HG03439 (cell line): Measurements from ENCODE around the gene UGT8.
"Not testable (repeated sequence)": the region's sequence is repeated elsewhere in the genome, so short reads cannot be mapped to it uniquely, and the experiment has no call there.

Experiments
- ATAC-seq: cut with Tn5 transposase; IDR thresholded peaks from one replicate; pipeline ENCODE4 v1.9.1; 2021; ENCODE audit warnings: mild to moderate bottlenecking, moderate library complexity; ENCODE audit not compliant: unreplicated experiment

The UGT8 gene, protein sequence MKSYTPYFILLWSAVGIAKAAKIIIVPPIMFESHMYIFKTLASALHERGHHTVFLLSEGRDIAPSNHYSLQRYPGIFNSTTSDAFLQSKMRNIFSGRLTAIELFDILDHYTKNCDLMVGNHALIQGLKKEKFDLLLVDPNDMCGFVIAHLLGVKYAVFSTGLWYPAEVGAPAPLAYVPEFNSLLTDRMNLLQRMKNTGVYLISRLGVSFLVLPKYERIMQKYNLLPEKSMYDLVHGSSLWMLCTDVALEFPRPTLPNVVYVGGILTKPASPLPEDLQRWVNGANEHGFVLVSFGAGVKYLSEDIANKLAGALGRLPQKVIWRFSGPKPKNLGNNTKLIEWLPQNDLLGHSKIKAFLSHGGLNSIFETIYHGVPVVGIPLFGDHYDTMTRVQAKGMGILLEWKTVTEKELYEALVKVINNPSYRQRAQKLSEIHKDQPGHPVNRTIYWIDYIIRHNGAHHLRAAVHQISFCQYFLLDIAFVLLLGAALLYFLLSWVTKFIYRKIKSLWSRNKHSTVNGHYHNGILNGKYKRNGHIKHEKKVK

DNA sequence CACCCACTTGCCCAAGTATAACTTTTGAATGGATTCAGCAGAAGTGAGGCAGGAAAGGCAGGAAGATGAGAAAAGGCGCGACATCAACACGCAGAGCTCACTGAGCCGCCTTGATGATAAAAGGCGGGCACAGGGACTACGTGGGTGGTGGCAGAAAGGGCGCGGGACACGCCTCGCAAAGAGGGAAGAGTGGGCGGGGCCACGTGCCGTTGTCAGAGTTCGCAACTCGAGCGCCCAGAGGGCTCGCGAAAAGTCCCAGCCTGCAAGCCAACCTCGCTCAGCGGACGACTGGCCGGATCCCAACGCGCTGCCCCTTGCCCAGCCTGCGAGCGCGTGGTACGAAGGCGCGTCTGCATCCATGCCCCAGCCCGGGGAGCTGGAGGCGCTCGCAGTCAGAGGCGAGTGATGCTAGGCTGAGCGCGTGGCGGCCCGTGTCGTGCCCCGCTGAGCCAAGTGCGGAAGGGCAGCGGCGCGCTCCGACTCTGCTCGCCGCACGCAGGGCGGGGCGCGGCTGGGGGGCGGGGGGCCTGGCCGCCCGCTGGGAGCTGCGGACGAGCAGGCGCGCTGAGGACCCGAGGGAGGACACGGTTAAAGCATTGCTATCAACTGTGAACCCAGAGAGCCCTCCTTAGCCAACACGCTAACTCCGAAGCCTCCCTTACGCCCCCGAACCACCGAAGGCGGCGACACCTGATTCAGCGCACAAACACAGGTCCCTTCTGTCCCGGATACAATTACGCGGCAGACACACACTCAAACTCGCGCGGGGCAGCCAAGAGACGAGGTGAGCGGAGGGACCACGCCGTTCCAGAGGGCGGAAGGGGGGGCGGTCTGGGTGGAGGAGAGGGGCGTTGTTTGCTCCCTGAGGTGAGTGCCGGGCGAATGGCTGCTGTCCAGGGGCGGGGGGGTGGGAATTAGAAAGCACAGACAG lies at the start of gene UGT8:
Gene UGT8 (plus strand): TSS at position 617 of the 931 bp plus-strand sequence. CDS start 24,074 bp downstream, outside the sequence.
- ATAC-seq = peak; percentile 40

DNA sequence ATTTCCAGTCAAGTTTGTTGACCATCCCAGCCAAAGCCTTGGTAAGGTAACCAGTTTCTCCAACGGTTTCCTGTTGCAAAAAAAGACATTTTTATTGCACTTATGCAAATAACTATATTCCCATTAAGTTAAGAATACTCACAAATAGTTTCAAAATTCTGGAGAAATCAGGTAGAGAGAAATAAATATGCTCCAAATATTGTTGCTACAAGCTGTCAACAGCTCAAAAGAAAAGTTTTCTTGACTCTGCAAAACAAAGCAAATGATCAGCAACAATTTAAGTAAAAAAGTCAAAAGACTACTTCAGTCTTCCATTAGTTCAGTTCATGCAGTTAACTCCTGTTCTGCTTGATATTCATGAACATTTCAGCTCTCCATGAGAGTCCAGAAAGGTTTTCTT lies 49.0 kb upstream of the UGT8 start:
- no peak for ATAC-seq

- no peak for ATAC-seq
Measured at GRCh38 chr4:114558446-114559020, 40.1 kb upstream of the UGT8 start.

DNA sequence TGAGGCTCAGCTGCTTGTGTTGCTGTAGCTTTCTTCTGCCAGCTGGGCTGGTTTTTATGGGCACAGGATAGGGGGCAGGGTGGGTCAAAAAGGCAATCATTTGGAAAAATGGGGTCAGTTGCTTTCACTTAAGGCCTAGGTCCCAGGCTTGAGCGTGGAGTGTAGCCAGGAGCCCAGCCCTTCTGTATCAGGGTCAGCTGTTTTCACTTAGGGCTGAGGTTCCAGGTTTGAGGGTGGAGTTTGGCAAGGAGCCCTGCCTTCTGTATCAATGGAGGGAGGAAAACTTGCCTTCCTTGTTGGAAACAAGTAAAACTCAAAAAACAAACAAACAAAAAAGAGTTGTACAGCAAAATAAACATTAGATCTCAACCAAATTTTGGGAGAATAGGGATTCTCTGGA lies 37.0 kb upstream of the UGT8 start:
- no peak for ATAC-seq

GRCh38 chr4:114562176-114562904 lies 36.3 kb upstream of the UGT8 start:
- ATAC-seq = no peak

DNA sequence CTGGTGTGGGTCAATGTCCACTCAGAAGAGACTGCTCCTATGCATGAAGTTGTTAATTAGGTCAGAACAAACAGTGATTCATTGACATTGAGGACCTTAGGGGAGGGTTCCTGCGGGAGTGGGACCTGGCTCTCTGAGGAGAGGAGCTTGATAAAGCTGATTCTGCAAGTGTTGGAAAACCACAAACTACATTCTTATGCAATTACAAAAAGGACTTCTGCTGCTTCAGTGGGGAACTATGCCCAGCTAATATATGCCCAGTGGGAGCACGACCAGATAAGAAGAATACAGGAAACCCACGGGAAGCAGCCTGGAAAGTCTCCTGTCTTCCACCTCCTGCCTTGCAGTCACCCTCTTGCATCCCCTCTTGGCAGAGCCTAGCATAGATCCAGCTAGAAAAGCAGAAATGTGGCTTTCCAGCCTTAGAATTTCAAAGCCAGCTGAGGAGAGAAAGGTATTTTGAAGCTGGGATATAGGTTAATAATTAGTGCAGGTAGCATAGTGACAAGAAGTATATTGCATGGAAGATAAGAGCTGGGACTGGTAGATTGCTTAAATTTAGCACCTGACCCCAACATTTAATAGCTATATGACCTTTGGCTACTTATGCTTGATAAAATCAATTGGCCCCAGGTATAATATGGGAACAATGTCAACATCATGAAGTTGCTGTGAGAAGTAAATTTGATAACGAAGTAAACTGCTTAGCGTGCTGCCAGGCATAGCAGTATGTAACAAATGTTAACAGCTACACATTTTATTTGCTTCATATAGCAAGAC lies 34.9 kb upstream of the UGT8 start:
- no peak for ATAC-seq

GRCh38 chr4:114577386-114577785 lies 21.2 kb upstream of the UGT8 start:
- ATAC-seq = no peak

GRCh38 chr4:114582621-114583020 lies 16.0 kb upstream of the UGT8 start:
- no peak for ATAC-seq

GRCh38 chr4:114588305-114588704 lies 10.3 kb upstream of the UGT8 start:
- ATAC-seq = no peak

DNA sequence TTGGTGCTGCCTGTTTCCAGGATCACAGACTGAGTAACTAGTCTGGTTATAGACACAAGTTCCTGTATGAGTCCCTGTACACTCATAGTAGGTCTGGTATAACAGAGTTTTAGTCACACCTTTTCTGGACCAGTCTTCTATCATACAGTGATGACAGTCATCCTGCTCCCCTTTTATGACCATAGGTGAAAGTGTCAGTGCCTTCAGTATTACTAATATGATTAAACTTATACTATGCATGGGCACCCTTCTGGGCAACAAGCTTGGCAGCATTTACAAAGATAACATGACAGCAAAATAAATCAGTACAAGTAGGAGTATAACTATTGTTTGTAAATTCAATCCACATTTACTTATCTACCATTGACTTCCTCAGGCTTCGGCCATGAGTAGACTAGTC lies 8.2 kb upstream of the UGT8 start:
- not testable (repeated sequence) for ATAC-seq

DNA sequence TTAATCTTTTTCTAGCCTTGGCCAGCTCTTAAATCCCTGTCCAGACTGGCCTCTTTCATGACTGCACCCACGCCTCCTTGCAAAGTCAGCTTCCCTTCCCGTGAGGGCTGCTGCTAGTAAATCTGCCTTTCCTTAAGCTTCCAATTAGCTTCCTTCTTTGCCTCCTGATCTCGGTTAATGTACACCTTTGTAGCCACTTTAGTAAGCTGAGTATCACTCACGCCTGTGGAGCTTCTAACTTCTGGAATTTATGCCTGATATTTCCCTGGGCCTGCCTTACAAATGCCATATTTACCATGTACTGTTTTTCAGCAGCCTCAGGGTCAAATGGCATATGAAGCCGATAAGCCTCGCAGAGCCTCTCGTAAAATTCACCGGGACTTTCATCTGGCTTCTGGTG lies 5.1 kb upstream of the UGT8 start:
- ATAC-seq = no peak

DNA sequence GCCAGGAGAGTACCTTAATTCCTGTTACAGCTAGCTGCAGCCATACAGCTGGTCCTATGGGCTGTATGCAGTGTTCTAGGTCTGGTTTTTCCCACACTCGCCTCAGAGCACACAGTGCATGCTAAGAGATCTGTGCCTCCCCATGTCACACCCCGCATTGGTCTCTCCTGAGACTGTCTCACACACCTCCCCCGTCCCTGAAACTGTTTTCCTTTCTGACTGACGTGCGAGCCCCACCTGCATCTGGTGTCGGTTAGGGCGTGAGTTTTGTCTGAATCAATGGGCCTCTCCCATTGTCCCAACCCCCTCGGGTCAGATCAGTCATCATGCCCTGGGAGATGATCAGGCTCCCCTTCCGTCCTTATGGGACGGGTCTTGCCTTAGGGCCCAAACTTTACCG lies 3.4 kb upstream of the UGT8 start:
- ATAC-seq = no peak

GRCh38 chr4:114595921-114596320 lies 2.7 kb upstream of the UGT8 start:
- no peak for ATAC-seq

DNA sequence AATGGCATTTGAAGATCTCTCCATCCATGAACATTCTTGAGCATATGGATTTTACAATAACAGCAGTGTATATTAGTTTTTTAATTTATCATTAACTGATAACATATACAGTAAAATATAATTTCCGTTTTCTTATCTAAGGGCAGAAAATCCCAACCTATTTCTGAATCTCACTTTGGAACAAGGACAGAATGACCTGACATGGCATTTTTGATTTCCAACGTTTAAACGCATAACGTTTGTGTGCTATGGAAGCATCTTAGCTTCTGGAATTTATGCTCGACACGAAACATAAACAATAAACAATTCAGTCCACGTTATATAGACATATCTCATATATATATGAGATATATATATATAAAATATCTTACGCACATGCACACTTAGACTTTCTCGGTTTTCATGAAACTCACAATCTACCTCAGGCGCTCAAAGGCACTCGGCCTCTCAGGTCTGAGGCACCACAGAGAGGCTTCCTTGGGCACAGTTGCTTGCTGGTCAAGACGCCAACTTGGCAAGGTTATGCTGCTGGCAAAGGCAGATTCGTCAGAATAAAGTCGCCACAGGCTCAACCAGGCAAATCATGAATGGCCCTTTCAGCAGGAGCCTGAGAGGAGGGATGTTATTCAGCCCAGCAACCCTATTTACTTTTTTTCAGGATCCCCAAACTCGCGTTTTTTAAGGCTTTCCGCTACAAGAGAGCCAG lies 1.0 kb upstream of the UGT8 start:
- ATAC-seq = no peak

DNA sequence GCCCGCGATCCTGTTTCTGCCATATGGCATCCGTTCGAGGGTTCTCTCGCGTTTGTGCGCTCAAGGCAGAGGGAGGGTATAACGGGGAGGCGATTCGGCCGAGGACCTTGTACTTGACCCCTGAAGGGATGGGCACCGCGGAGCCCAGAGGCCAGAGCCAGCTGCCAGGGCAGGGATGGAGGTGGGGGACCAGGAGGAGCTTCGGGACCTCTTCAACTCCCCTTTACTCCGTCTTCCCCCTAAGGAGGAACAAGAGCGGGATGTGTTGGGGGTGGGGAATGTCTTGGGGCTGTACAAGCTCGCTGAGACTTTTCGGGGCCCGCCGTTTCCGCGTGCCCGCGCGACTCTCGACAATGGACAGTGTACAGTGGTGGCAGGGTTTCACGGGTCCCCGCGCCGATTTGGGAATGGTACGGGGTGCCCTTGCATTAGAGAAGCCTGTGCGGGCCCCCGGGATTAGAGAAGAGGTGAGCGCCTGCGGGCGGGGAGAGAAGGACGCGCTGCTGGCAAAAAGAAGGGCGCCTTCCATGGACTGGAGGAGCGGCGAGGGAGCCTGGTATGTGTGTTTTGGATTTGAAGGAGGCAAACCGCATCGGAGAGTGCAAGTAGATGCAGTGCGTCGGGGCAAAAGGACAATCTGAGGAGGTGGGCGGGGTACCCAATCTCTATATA lies 760 bp downstream of the UGT8 start:
- no peak for ATAC-seq

- no peak for ATAC-seq
Measured at GRCh38 chr4:114599903-114600552, 1.4 kb downstream of the UGT8 start.

- no peak for ATAC-seq
Measured at GRCh38 chr4:114600672-114601071, 2.1 kb downstream of the UGT8 start.
